Peyer's patch (tissue), 4 donors: ENCODE results near the gene LRRC41.

Experiments
- CTCF ChIP-seq, 6 experiments: fragments of 450-650 bp in 4 of 6; fragments of 200-600 bp in 2 of 6; sonication (generic) in 1 of 6; IDR thresholded peaks; one replicate each; pipeline ENCODE4 v1.5.1; 2017 to 2019; ENCODE audit warnings: antibody characterized with exemption in 6 of 6, mild to moderate bottlenecking in 3 of 6, moderate library complexity in 1 of 6
- POLR2A ChIP-seq, 2 donors: fragments of 450-650 bp; IDR thresholded peaks; one replicate each; pipeline ENCODE4 v1.5.1; 2017; ENCODE audit warnings: antibody characterized with exemption in 2 of 2, mild to moderate bottlenecking in 2 of 2, moderate library complexity in 2 of 2

GRCh38 chr1:46254668-46255067 lies 48.7 kb downstream of the LRRC41 start:
- TF ChIP-seq CTCF (IDR thresholded peaks at IDR 0.05) (no peak), POLR2A (IDR thresholded peaks at IDR 0.05) (no peak)
